ENCODE results near the gene OSCP1.

GRCh38 chr1:36443297-36443696 is 7.0 kb downstream of the OSCP1 start:
- TF ChIP-seq POLR2A (IDR thresholded peaks at IDR 0.05) (no peak), POLR2AphosphoS5 (IDR thresholded peaks at IDR 0.05; ENCODE audit: insufficient read depth in 1 of 2, low read depth in 1 of 2) (no peak)
- TF ChIP-seq, protein P1, sequence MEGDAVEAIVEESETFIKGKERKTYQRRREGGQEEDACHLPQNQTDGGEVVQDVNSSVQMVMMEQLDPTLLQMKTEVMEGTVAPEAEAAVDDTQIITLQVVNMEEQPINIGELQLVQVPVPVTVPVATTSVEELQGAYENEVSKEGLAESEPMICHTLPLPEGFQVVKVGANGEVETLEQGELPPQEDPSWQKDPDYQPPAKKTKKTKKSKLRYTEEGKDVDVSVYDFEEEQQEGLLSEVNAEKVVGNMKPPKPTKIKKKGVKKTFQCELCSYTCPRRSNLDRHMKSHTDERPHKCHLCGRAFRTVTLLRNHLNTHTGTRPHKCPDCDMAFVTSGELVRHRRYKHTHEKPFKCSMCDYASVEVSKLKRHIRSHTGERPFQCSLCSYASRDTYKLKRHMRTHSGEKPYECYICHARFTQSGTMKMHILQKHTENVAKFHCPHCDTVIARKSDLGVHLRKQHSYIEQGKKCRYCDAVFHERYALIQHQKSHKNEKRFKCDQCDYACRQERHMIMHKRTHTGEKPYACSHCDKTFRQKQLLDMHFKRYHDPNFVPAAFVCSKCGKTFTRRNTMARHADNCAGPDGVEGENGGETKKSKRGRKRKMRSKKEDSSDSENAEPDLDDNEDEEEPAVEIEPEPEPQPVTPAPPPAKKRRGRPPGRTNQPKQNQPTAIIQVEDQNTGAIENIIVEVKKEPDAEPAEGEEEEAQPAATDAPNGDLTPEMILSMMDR (IDR thresholded peaks at IDR 0.05): no peak

All from vagina (tissue), 2 donors.